Measurements from ENCODE around the gene RXRA. TPM values are rescaled to one million over a fixed set of nuclear protein-coding genes. Genes with fewer than 3 reads are reported as not detected.

The RXRA gene
- total RNA-seq, 1 experiment from 2014 or later: 29.9 TPM

- Mint-ChIP-seq H3K27me3 (ENCODE audit: low read depth) (no peaks in the 10 kb centered on the region), H3K27ac (peak overlapping the region in 1 of 3 experiments; percentile 83; a peak in 1 of 7 replicates), H3K36me3 (ENCODE audit: insufficient read depth in 1 of 3, low read depth in 3 of 3) (no peaks in the 10 kb centered on the region), H3K4me3 (no peak overlapping the region), H3K9me3 (no peaks in the 10 kb centered on the region), H3K4me1 (peaks cover 9 to 14% of the 10 kb centered on the region in 2 experiments)
- H2BK12ac ChIP-seq (ENCODE audit: insufficient read length, low read depth, low read length): no peak overlapping the region
- no peak overlapping the region for H2BK5ac ChIP-seq (ENCODE audit: insufficient read length, low read length)
- no peak overlapping the region for H2AFZ ChIP-seq (ENCODE audit: low read length)
- no peak for DNase-seq
- no peak overlapping the region for H3K9ac ChIP-seq (ENCODE audit: extremely low read depth, insufficient read length, low read length)
- no peak overlapping the region for H3K18ac ChIP-seq (ENCODE audit: insufficient read length, low read depth, low read length)
- H3K23ac ChIP-seq (ENCODE audit: insufficient read length, low read depth, low read length): no peak overlapping the region
- no peaks in the 10 kb centered on the region for H3K23me2 ChIP-seq (ENCODE audit: insufficient read length, low read depth, low read length, poor library complexity, severe bottlenecking)
- no peak overlapping the region for H3K27ac ChIP-seq (ENCODE audit: insufficient read length, low read depth, low read length)
- no peaks in the 10 kb centered on the region for H3K4me1 ChIP-seq (ENCODE audit: insufficient read depth, low read length)
- H3K56ac ChIP-seq (ENCODE audit: insufficient read length, low read depth, low read length): no peak overlapping the region
- no peak overlapping the region for H2BK20ac ChIP-seq (ENCODE audit: low read depth, low read length, poor library complexity, severe bottlenecking)
- H3T11ph ChIP-seq (ENCODE audit: low read length): no peak overlapping the region
- no peaks in the 10 kb centered on the region for H4K20me1 ChIP-seq (ENCODE audit: control insufficient read depth, insufficient read depth, insufficient read length)
- no peak overlapping the region for H4K91ac ChIP-seq (ENCODE audit: insufficient read length, low read depth, low read length)
- no peak overlapping the region for H2BK15ac ChIP-seq (ENCODE audit: low read depth, low read length)
- no peak overlapping the region for H2AK5ac ChIP-seq (ENCODE audit: insufficient read length, low read length)
- peaks cover 3% of the 10 kb centered on the region for H3K79me1 ChIP-seq (ENCODE audit: insufficient read depth, low read depth, low read length, poor library complexity, severe bottlenecking)
- no peak overlapping the region for H3K4ac ChIP-seq (ENCODE audit: low read depth, low read length)
- no peaks in the 10 kb centered on the region for H3K9me3 ChIP-seq (ENCODE audit: control insufficient read depth, low read depth, low read length)
- H4K5ac ChIP-seq (ENCODE audit: insufficient read length, low read depth, low read length): no peak overlapping the region
- H3K27me3 ChIP-seq (ENCODE audit: insufficient read depth, low read length): no peaks in the 10 kb centered on the region
- no peak overlapping the region for H2BK120ac ChIP-seq (ENCODE audit: low read depth, low read length, poor library complexity, severe bottlenecking)
- peaks cover 7% of the 10 kb centered on the region; the same call in 1 of the 2 replicates for H3K79me2 ChIP-seq (ENCODE audit: insufficient read depth, low read length)
- H4K8ac ChIP-seq (replicated peaks; ENCODE audit: insufficient read length, low read depth, low read length): no peak overlapping the region
- no peak overlapping the region; the same call in 1 of the 2 replicates for H3K14ac ChIP-seq (ENCODE audit: insufficient read depth, low read length)
- no peak for TF ChIP-seq CTCF (conservative IDR thresholded peaks at IDR 0.05)
- H3K4me2 ChIP-seq (ENCODE audit: insufficient read depth, insufficient read length, low read length): no peak overlapping the region
- no CpG with 5 or more reads among the region's 12 CpGs for WGBS (ENCODE audit: extremely low coverage, insufficient read length, low lambda C conversion rate)
These were observed 10.0 kb downstream of the RXRA start for GRCh38 chr9:134336228-134336627.
